Measurements from ENCODE around the gene FAM131A.

The FAM131A gene

DNA sequence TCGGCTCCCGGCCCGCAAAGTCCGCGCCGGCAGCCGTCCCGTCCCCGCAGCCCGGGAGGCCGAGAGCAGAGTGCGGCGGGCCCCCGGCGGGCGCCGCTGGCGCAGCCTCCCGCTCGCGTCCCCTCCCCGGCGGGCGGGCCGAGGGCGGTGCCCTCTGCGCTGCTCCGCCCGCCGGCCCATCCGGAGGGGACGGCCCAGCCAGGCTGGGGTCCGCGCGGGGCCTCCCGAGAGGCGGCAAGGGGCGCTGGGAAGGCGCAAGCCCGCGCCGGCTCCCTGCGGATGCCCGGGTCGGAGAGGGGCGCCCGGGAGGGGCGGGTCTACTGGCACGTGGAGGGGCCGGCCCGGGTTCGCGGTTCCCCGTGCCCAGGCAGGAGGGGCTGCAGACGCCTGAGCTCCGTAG, 24.1 kb downstream of the FAM131A start, which contains the start of the genes CLCN2 and POLR2H:
CLCN2 (minus strand) TSS at position 74 of the 400 bp plus-strand sequence. CDS start 126 bp downstream, outside the sequence.
POLR2H (plus strand) TSS at position 179 of the 400 bp plus-strand sequence. CDS start 1,783 bp downstream, outside the sequence.
- peak within 1 kb of the TSS; percentile 99 for H3K27ac ChIP-seq
- ChIA-PET CTCF (interaction anchor here (1.8 kb wide), 1 partner anchor 16 kb away, joined by 6 read pairs; no protein-coding TSS in a partner anchor), POLR2A (ENCODE audit: low non-redundant PET) (interaction anchor here (0.8 kb wide), 1 partner anchor 26 kb away, joined by 5 read pairs; no protein-coding TSS in a partner anchor)
- peak; percentile 60 for DNase-seq (ENCODE audit: low spot score)
- TF ChIP-seq, protein P1, sequence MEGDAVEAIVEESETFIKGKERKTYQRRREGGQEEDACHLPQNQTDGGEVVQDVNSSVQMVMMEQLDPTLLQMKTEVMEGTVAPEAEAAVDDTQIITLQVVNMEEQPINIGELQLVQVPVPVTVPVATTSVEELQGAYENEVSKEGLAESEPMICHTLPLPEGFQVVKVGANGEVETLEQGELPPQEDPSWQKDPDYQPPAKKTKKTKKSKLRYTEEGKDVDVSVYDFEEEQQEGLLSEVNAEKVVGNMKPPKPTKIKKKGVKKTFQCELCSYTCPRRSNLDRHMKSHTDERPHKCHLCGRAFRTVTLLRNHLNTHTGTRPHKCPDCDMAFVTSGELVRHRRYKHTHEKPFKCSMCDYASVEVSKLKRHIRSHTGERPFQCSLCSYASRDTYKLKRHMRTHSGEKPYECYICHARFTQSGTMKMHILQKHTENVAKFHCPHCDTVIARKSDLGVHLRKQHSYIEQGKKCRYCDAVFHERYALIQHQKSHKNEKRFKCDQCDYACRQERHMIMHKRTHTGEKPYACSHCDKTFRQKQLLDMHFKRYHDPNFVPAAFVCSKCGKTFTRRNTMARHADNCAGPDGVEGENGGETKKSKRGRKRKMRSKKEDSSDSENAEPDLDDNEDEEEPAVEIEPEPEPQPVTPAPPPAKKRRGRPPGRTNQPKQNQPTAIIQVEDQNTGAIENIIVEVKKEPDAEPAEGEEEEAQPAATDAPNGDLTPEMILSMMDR (conservative IDR thresholded peaks at IDR 0.05; ENCODE audit: low read depth), result no peak

GRCh38 chr3:184361932-184362667, 24.7 kb downstream of the FAM131A start:
- ChIA-PET CTCF (interaction anchor here (0.6 to 1.8 kb wide), 3 partner anchors 16 to 386 kb away, joined by 3 to 6 read pairs (median 3); no protein-coding TSS in a partner anchor), POLR2A (ENCODE audit: low non-redundant PET) (interaction anchor here (0.6 to 0.8 kb wide), 2 partner anchors 27 to 60 kb away, joined by 3 to 5 read pairs; no protein-coding TSS in a partner anchor)
- peak; percentile 65 for DNase-seq (ENCODE audit: low spot score)
- H3K27ac ChIP-seq, result peak overlapping the region; percentile 99
- TF ChIP-seq, protein P1 (conservative IDR thresholded peaks at IDR 0.05; ENCODE audit: low read depth), result no peak

DNA sequence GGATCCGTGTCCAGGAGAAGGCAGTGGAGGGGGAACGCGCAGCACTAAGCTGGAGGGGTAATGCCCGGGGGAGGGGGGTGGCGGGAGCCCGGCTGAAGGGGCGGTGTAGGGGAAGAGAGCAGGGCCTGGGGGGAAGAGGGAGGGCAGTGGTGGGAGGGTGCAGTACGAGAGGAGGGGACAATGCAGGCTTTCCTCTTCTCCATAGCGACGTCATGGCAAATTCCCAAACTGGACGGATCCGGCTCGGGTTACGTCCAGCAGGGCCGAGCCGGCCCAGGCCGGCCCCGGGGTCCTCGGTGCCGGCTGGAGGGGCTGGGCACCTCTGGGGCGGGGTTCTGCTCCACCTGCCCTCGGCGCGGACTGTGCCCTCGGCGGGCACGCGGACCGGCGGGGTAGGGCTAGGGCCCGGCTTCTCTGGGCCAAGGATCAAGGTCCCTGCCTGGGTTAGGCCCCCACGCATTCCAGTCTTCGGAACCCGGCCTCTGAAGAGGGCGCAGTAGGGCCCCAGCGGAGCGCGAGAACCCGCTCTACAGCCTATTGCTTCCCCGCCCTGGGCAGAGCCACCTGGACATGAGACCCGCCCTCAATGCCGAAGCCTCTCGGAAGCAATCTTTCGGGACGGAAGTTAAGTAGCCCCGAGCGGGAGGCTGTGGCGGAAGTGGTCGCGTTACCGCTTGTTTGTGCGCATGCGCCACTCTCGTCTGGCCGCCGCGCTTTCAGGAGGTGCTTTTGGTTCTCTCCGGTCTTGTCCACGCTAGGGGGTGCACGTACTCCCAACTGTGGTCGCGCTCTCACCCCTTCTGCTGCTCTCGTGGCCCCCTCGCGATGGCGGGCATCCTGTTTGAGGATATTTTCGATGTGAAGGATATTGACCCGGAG, 25.5 kb downstream of the FAM131A start:
- peak; percentile 94 for DNase-seq (ENCODE audit: low spot score)
- ChIA-PET POLR2A (ENCODE audit: low non-redundant PET) (interaction anchor here (0.6 kb wide), 1 partner anchor 61 kb away, joined by 3 read pairs; no protein-coding TSS in a partner anchor), CTCF (interaction anchor here (0.6 to 1.8 kb wide), 8 partner anchors 9 to 385 kb away, joined by 3 to 6 read pairs (median 3); no protein-coding TSS in a partner anchor)
- H3K27ac ChIP-seq, result peak overlapping the region; percentile 99
- TF ChIP-seq, protein P1 (conservative IDR thresholded peaks at IDR 0.05; ENCODE audit: low read depth), result peak; percentile 76

DNA sequence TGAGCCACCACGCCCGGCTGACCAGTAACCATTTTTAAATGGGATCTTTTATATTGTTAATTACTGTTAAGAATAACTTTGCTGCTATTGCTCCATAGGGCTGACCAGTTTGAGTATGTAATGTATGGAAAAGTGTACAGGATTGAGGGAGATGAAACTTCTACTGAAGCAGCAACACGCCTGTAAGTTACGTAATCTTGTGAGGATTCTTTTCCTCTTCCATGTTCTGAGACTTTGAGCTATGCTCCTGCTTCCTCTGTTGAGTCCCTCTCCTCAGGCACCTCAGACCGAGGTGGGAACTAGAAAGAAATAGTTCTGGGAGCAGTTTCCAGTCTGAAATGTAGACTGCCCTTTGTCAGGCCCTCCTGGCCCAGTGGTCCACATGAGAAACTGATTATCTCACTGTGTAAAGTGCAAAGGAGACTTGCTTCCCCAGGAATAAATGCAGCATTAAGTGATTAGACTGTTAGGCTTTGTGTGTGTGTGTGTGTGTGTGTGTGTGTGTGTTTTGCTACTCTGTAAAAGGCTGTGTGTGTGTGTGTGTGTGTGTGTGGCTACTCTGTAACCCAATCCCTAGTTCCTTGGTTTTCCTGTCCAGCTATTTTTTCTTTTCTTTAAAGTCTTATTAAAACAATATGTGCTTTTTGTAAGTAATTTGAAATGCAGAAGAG, 29.4 kb downstream of the FAM131A start:
- TF ChIP-seq, protein P1 (conservative IDR thresholded peaks at IDR 0.05; ENCODE audit: low read depth), result no peak
- ChIA-PET CTCF (interaction anchor here (0.7 to 1.0 kb wide), 2 partner anchors 15 to 61 kb away, joined by 3 to 4 read pairs; no protein-coding TSS in a partner anchor), POLR2A (ENCODE audit: low non-redundant PET) (no interaction called here)
- no peak for DNase-seq (ENCODE audit: low spot score)
- no peak overlapping the region for H3K27ac ChIP-seq

GRCh38 chr3:184368116-184368515, 30.7 kb downstream of the FAM131A start:
- ChIA-PET CTCF (interaction anchor here (0.6 to 1.4 kb wide), 5 partner anchors 145 to 193 kb away, joined by 3 to 5 read pairs (median 3); partner anchors contain the start of gene EPHB3), POLR2A (ENCODE audit: low non-redundant PET) (no interaction called here)
- no peak overlapping the region for H3K27ac ChIP-seq
- TF ChIP-seq, protein P1 (conservative IDR thresholded peaks at IDR 0.05; ENCODE audit: low read depth), result no peak
- no peak for DNase-seq (ENCODE audit: low spot score)

Data from RWPE1 (cell line).